B cell (primary cell): ENCODE data around the gene CRIP3. TPM values are rescaled to one million over a fixed set of nuclear protein-coding genes. Genes with fewer than 3 reads are reported as not detected.

Source experiments
- ATAC-seq: fragments of 200-7000 bp; cut with Tn5 transposase; one replicate; pipeline ENCODE4 v1.10.0; 2021; ENCODE audit warnings: low read depth, mild to moderate bottlenecking, moderate number of reproducible peaks, moderate library complexity
- CTCF ChIA-PET: fragments of 350-600 bp; sonication (Branson Sonifier 250); formaldehyde crosslinking; loops from one replicate; lab custom pipeline; 2021; ENCODE audit warnings: antibody characterized with exemption, inconsistent platforms; lab: Charles Lee
- POLR2A ChIA-PET: fragments of 350-600 bp; sonication (Branson Sonifier 250); formaldehyde crosslinking; loops from one replicate; lab custom pipeline; 2021; ENCODE audit warnings: antibody characterized with exemption; lab: Charles Lee
- DNase-seq: peaks from one replicate; pipeline ENCODE4 v3.0.0; 2013
- H2AFZ ChIP-seq: 2 replicates; pipeline ENCODE4 v1.6.1; 2012; ENCODE audit warnings: mild to moderate bottlenecking, low read depth, low read length; ENCODE audit not compliant: insufficient read depth, poor library complexity, severe bottlenecking
- H3K27ac ChIP-seq, 2 donors: 1 replicate in 1 of 2; 2 replicates in 1 of 2; pipeline ENCODE4 v1.5.1; 2012 to 2013; ENCODE audit warnings: low read length in 2 of 2, mild to moderate bottlenecking in 2 of 2, moderate library complexity in 1 of 2
- H3K27me3 ChIP-seq, 4 experiments: fragments of 200-600 bp in 1 of 4; sonication (generic) in 1 of 4; replicated peaks in 1 of 4; 1 replicate in 2 of 4; 2 replicates in 2 of 4; pipeline versions ENCODE4 v1.6.1 to v1.7.0; 2013 to 2016; ENCODE audit warnings: low read length in 3 of 4, mild to moderate bottlenecking in 2 of 4, mixed read lengths in 1 of 4, moderate library complexity in 1 of 4; ENCODE audit not compliant: insufficient read depth in 4 of 4, control insufficient read depth in 3 of 4; ENCODE audit errors: control extremely low read depth in 1 of 4
- H3K36me3 ChIP-seq, 2 experiments: replicated peaks in 1 of 2; 1 replicate in 1 of 2; 2 replicates in 1 of 2; pipeline versions ENCODE4 v1.6.1 to v1.7.1; 2013; ENCODE audit warnings: low read length in 1 of 2; ENCODE audit not compliant: insufficient read depth in 2 of 2, control insufficient read depth in 1 of 2; ENCODE audit errors: control extremely low read depth in 1 of 2, extremely low read depth in 1 of 2
- H3K4me1 ChIP-seq, 2 donors: fragments of 200-600 bp in 1 of 2; sonication (generic) in 1 of 2; 1 replicate in 1 of 2; 2 replicates in 1 of 2; pipeline versions ENCODE4 v1.5.1 to v1.6.1; 2013 to 2017; ENCODE audit warnings: low read length in 2 of 2; ENCODE audit not compliant: control insufficient read depth in 2 of 2, insufficient read depth in 2 of 2
- H3K4me2 ChIP-seq: replicated peaks from 2 replicates; pipeline ENCODE3; 2012; ENCODE audit warnings: mild to moderate bottlenecking, low read depth, low read length; ENCODE audit not compliant: poor library complexity, severe bottlenecking
- H3K4me3 ChIP-seq, 5 experiments: fragments of 200-600 bp in 1 of 5; sonication (generic) in 1 of 5; 1 replicate in 3 of 5; 2 replicates in 2 of 5; pipeline versions ENCODE4 v1.5.1 to v1.7.0; 2011 to 2016; ENCODE audit warnings: low read length in 4 of 5, mild to moderate bottlenecking in 4 of 5, low read depth in 2 of 5, control low read depth in 1 of 5, moderate library complexity in 1 of 5; ENCODE audit not compliant: insufficient read depth in 1 of 5; ENCODE audit errors: control extremely low read depth in 1 of 5, extremely low read depth in 1 of 5
- H3K79me2 ChIP-seq: fragments of 200-600 bp; sonication (generic); one replicate; pipeline ENCODE4 v1.6.0; 2016; ENCODE audit warnings: low read length; ENCODE audit not compliant: control insufficient read depth, insufficient read depth
- H3K9ac ChIP-seq: fragments of 200-600 bp; sonication (generic); 2 replicates; pipeline ENCODE4 v1.6.1; 2017; ENCODE audit warnings: mild to moderate bottlenecking, low read length, moderate library complexity
- H3K9me3 ChIP-seq, 3 donors: one replicate each; pipeline versions ENCODE4 v1.6.1 to v1.7.1; 2013; ENCODE audit warnings: low read length in 2 of 3; ENCODE audit not compliant: control insufficient read depth in 2 of 3, insufficient read depth in 1 of 3; ENCODE audit errors: control extremely low read depth in 1 of 3
- H4K20me1 ChIP-seq: 2 replicates; pipeline ENCODE4 v1.6.0; 2012; ENCODE audit warnings: mild to moderate bottlenecking, low read length; ENCODE audit not compliant: insufficient read depth, control insufficient read depth, poor library complexity, severe bottlenecking
- H3K27ac Mint-ChIP-seq: one replicate; pipeline ENCODE4 v1.8.0; 2021; ENCODE audit warnings: mixed read lengths
- H3K27me3 Mint-ChIP-seq: one replicate; pipeline ENCODE4 v1.8.0; 2021; ENCODE audit warnings: mixed read lengths
- H3K4me1 Mint-ChIP-seq: one replicate; pipeline ENCODE4 v1.8.0; 2021; ENCODE audit warnings: mixed read lengths
- H3K4me3 Mint-ChIP-seq: one replicate; pipeline ENCODE4 v1.8.0; 2021; ENCODE audit warnings: mixed read lengths
- H3K9me3 Mint-ChIP-seq: one replicate; pipeline ENCODE4 v1.8.0; 2022; ENCODE audit warnings: mixed read lengths; ENCODE audit not compliant: insufficient read depth
- CTCF ChIP-seq: fragments of 200-600 bp; IDR thresholded peaks from one replicate; pipeline ENCODE4 v1.8.0; 2022; ENCODE audit warnings: antibody characterized with exemption, mild to moderate bottlenecking
- EZH2 ChIP-seq: IDR thresholded peaks from 2 replicates; pipeline ENCODE4 v1.6.1; 2012; ENCODE audit warnings: borderline replicate concordance, low read depth, mild to moderate bottlenecking, moderate library complexity, low read length; ENCODE audit not compliant: insufficient read depth, poor library complexity, severe bottlenecking
- WGBS: methylation state at CpG from one replicate; pipeline ENCODE4 v1.1.5; 2013; ENCODE audit warnings: missing lambda C conversion rate; ENCODE audit not compliant: insufficient coverage; 5-methylcytosine and 5-hydroxymethylcytosine counted together
- intact Hi-C: fragments of 100-400 bp; cut with micrococcal nuclease; formaldehyde crosslinking; loops from one replicate; pipeline ENCODE4 v1.10.0; 2022
- polyA plus RNA-seq: library from polyadenylated mRNA; depleted of rRNA; stranded (reverse); fragments of >200 nt; gene quantifications from 2 replicates; pipeline ENCODE4 v1.2.3, GENCODE V29; 2012
- total RNA-seq, 2 donors: library from RNA; stranded (reverse); fragments of 120-200 nt in 1 of 2; gene quantifications; 1 replicate in 1 of 2; 2 replicates in 1 of 2; pipeline versions ENCODE4 v1.2.3 to v1.2.4, GENCODE V29; 2013 to 2022

Gene CRIP3
- total and polyA plus RNA-seq, 2 donors (not counting 1 experiment from before 2014, with no cell fraction given), result 25.8 to 64.6 TPM

- Histone ChIP-seq H2AFZ (no peak overlapping the region), H3K9me3 (no peaks in the 10 kb centered on the region), H3K36me3 (no peaks in the 10 kb centered on the region), H3K4me3 (no peak overlapping the region), H3K9ac (no peak overlapping the region), H3K27ac (no peak overlapping the region), H4K20me1 (no peaks in the 10 kb centered on the region), H3K79me2 (no peaks in the 10 kb centered on the region), H3K4me1 (no peaks in the 10 kb centered on the region), H3K4me2 (no peak overlapping the region), H3K27me3 (peaks cover 0 to 19% (median 1%) of the 10 kb centered on the region in 4 experiments)
- CTCF ChIA-PET, result interaction anchor here (3.6 kb wide), 1 partner anchor 8 kb away, joined by 19 read pairs; the partner anchor contains the start of gene CRIP3
- no peak overlapping the region for H3K27ac Mint-ChIP-seq
- H3K9me3 Mint-ChIP-seq, result no peaks in the 10 kb centered on the region
- no peak for DNase-seq
- WGBS, result 86% methylated on average over 17 of the region's 18 CpGs
- ATAC-seq, result no peak
- no peak overlapping the region for H3K4me3 Mint-ChIP-seq
- H3K27me3 Mint-ChIP-seq, result peaks cover 14% of the 10 kb centered on the region
- TF ChIP-seq EZH2 (no peak), CTCF (no peak)
- POLR2A ChIA-PET, result no interaction called here
- intact Hi-C loops, result no loop called here
- peaks cover 4% of the 10 kb centered on the region for H3K4me1 Mint-ChIP-seq
These were observed 9.0 kb downstream of the CRIP3 start for GRCh38 chr6:43299338-43300293.
